HL-60 (cell line): ENCODE data around the gene RAB8B.

Source experiments
- DNase-seq, 2 experiments: peaks; one replicate each; pipeline ENCODE4 v3.0.0-alpha.2; 2010 to 2020; ENCODE audit warnings: low read depth in 1 of 2, low spot score in 1 of 2
- H3K27ac ChIP-seq: fragments of 250-450 bp; sonication (Bioruptor Pico); replicated peaks from 2 replicates; pipeline ENCODE4 v1.5.1; 2020; ENCODE audit warnings: mild to moderate bottlenecking, moderate library complexity
- H3K27me3 ChIP-seq: fragments of 250-450 bp; sonication (Bioruptor Pico); 2 replicates; pipeline ENCODE4 v1.5.1; 2021; ENCODE audit warnings: mild to moderate bottlenecking, moderate library complexity; ENCODE audit not compliant: insufficient read depth, poor library complexity, severe bottlenecking
- H3K4me3 ChIP-seq: replicated peaks from 2 replicates; pipeline ENCODE4 v1.5.1; 2011; ENCODE audit warnings: mild to moderate bottlenecking, control low read depth, low read length; ENCODE audit not compliant: insufficient read depth
- GABPA ChIP-seq: IDR thresholded peaks from 2 replicates; pipeline ENCODE4 v1.6.1; 2012; ENCODE audit warnings: low read depth
- POLR2AphosphoS5 ChIP-seq: IDR thresholded peaks from 2 replicates; pipeline ENCODE4 v1.6.1; 2012; ENCODE audit warnings: low read depth
- SPI1 ChIP-seq: IDR thresholded peaks from 2 replicates; pipeline ENCODE4 v1.6.1; 2012; ENCODE audit warnings: low read depth, mild to moderate bottlenecking, borderline replicate concordance
- TF ChIP-seq, protein P1 (sequence below): IDR thresholded peaks from 2 replicates; pipeline ENCODE4 v1.6.1; 2012; ENCODE audit warnings: low read depth; ENCODE audit not compliant: insufficient replicate concordance
- TF ChIP-seq, protein P2 (sequence below): IDR thresholded peaks from one replicate; pipeline ENCODE4 v1.5.1; 2011; ENCODE audit warnings: low read length, control low read depth, inconsistent platforms; ENCODE audit not compliant: insufficient read depth

Gene RAB8B

DNA sequence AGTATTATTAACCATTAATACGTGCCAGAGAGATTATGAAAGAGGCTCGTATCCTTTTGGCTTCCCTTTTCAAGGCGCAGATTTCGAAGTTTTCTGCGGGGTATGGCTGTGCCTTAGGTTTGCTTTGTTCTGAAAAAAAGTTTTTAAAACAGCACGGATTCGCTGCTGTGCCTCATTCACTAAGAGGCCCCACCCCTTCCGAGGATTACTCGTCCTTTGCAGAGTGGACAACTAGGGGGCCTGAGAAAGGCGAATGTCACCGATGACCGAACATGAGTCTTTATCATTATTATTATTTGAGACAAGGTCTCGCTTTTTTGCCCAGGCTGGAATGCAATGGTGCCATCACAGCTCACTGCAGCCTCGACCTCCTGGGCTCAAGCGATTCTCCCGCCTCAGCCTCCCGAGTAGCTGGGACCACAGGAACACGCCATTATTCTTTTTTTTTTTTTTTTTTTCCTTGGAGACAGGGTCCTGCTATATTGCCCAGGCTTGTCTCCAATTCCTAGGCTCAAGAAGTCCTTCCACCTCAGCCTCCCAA, 31.4 kb upstream of the RAB8B start:
- H3K27me3 ChIP-seq, result no peaks in the 10 kb centered on the region
- peak in 1 of 2 experiments; percentile 45 for DNase-seq
- H3K27ac ChIP-seq, result peak overlapping the region; percentile 80
- TF ChIP-seq, protein P1, sequence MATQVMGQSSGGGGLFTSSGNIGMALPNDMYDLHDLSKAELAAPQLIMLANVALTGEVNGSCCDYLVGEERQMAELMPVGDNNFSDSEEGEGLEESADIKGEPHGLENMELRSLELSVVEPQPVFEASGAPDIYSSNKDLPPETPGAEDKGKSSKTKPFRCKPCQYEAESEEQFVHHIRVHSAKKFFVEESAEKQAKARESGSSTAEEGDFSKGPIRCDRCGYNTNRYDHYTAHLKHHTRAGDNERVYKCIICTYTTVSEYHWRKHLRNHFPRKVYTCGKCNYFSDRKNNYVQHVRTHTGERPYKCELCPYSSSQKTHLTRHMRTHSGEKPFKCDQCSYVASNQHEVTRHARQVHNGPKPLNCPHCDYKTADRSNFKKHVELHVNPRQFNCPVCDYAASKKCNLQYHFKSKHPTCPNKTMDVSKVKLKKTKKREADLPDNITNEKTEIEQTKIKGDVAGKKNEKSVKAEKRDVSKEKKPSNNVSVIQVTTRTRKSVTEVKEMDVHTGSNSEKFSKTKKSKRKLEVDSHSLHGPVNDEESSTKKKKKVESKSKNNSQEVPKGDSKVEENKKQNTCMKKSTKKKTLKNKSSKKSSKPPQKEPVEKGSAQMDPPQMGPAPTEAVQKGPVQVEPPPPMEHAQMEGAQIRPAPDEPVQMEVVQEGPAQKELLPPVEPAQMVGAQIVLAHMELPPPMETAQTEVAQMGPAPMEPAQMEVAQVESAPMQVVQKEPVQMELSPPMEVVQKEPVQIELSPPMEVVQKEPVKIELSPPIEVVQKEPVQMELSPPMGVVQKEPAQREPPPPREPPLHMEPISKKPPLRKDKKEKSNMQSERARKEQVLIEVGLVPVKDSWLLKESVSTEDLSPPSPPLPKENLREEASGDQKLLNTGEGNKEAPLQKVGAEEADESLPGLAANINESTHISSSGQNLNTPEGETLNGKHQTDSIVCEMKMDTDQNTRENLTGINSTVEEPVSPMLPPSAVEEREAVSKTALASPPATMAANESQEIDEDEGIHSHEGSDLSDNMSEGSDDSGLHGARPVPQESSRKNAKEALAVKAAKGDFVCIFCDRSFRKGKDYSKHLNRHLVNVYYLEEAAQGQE, result no peak
- TF ChIP-seq POLR2AphosphoS5 (no peak), GABPA (no peak), SPI1 (peak; percentile 19; the same call in 1 of the 2 replicates)
- TF ChIP-seq, protein P2, sequence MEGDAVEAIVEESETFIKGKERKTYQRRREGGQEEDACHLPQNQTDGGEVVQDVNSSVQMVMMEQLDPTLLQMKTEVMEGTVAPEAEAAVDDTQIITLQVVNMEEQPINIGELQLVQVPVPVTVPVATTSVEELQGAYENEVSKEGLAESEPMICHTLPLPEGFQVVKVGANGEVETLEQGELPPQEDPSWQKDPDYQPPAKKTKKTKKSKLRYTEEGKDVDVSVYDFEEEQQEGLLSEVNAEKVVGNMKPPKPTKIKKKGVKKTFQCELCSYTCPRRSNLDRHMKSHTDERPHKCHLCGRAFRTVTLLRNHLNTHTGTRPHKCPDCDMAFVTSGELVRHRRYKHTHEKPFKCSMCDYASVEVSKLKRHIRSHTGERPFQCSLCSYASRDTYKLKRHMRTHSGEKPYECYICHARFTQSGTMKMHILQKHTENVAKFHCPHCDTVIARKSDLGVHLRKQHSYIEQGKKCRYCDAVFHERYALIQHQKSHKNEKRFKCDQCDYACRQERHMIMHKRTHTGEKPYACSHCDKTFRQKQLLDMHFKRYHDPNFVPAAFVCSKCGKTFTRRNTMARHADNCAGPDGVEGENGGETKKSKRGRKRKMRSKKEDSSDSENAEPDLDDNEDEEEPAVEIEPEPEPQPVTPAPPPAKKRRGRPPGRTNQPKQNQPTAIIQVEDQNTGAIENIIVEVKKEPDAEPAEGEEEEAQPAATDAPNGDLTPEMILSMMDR, result no peak
- H3K4me3 ChIP-seq, result peak overlapping the region; percentile 84

DNA sequence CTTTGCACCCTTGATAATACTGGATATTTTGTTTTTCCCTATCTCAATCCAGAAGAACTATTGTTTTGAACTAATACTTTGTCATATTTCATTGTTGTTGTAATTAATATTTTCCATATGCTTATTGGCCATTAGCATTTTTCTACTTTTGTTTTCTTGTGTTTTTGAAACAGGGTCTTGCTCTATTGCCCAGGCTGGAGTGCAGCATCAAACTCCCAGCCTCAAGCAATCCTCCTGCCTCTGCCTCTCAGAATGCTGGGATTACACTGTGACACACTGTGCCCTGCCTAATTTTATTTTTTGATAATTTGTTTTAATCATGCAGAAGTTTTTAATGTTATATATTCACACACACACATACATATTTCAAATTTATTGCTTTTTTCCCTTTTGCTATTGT, 28.8 kb upstream of the RAB8B start:
- no peak for DNase-seq
- Histone ChIP-seq H3K27me3 (no peaks in the 10 kb centered on the region), H3K27ac (no peak overlapping the region), H3K4me3 (no peak overlapping the region)
- TF ChIP-seq POLR2AphosphoS5 (no peak), GABPA (no peak), SPI1 (no peak)
- TF ChIP-seq, protein P2, result no peak
- TF ChIP-seq, protein P1, result no peak

DNA sequence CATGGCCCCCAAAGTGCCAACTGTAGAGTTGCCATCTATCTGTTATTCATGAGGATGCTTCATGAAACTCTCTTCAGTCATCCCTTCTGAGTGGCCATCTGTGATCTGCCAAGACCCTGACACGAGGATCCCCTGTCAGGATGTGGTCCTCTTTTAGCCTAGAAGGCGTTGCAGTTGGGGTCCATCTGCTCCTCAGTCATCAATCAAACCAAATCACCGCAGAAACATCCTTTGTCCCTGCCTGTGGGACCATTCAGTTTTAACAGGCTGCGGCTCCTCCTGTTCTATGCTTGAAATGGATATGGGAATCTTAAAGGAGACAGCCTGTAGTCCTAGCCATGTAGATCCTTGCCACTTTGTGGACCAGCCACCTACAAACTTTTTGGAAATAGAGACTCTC, 26.2 kb upstream of the RAB8B start:
- Histone ChIP-seq H3K4me3 (no peak overlapping the region), H3K27ac (no peak overlapping the region), H3K27me3 (no peaks in the 10 kb centered on the region)
- no peak for DNase-seq
- TF ChIP-seq SPI1 (no peak), POLR2AphosphoS5 (no peak), GABPA (no peak)
- TF ChIP-seq, protein P2, result no peak
- TF ChIP-seq, protein P1, result no peak
